OCI-LY3 (cell line): ENCODE measurements around the gene CPEB1.

Experiments used
- CTCF ChIP-seq: fragments of 200-600, 300-600 bp; sonication (generic); IDR thresholded peaks from 2 replicates; pipeline ENCODE4 v1.5.1; 2014; ENCODE audit warnings: antibody characterized with exemption, low read length, low read depth
- EZH2phosphoT487 ChIP-seq: fragments of 200-600 bp; shearing (Covaris generic); IDR thresholded peaks from 2 replicates; pipeline ENCODE4 v1.6.1; 2018; ENCODE audit warnings: antibody characterized with exemption, mixed run types, low read depth

- TF ChIP-seq CTCF (no peak), EZH2phosphoT487 (no peak)
These were observed 33.4 kb downstream of the CPEB1 start for GRCh38 chr15:82613747-82614146.
